HEK293 (cell line): ENCODE results near the gene CCNI2.

Experiments
- CTCF ChIP-seq: fragments of 450-650 bp; formaldehyde crosslinking; IDR thresholded peaks from 2 replicates; pipeline ENCODE4 v1.5.1; 2016; ENCODE audit warnings: missing biosample characterization, missing genetic modification characterization
- KLF9 ChIP-seq: fragments of 450-650 bp; formaldehyde crosslinking; IDR thresholded peaks from 2 replicates; pipeline ENCODE4 v1.5.1; 2016; ENCODE audit warnings: missing biosample characterization, missing genetic modification characterization, low read depth
- PATZ1 ChIP-seq: fragments of 450-650 bp; formaldehyde crosslinking; IDR thresholded peaks from 2 replicates; pipeline ENCODE4 v1.5.1; 2016; ENCODE audit warnings: missing biosample characterization, missing genetic modification characterization
- ZBTB8A ChIP-seq: fragments of 450-650 bp; formaldehyde crosslinking; IDR thresholded peaks from 2 replicates; pipeline ENCODE4 v1.5.1; 2016; ENCODE audit warnings: missing biosample characterization, missing genetic modification characterization
- ZNF248 ChIP-seq: fragments of 450-650 bp; formaldehyde crosslinking; IDR thresholded peaks from 2 replicates; pipeline ENCODE4 v1.5.1; 2017; ENCODE audit warnings: missing biosample characterization, missing genetic modification characterization
- ZNF449 ChIP-seq: fragments of 450-650 bp; formaldehyde crosslinking; IDR thresholded peaks from 2 replicates; pipeline ENCODE4 v1.5.1; 2017; ENCODE audit warnings: missing biosample characterization, mild to moderate bottlenecking, missing genetic modification characterization, moderate library complexity
- ZNF785 ChIP-seq: fragments of 450-650 bp; formaldehyde crosslinking; IDR thresholded peaks from 2 replicates; pipeline ENCODE4 v1.5.1; 2016; ENCODE audit warnings: missing biosample characterization, missing genetic modification characterization
- TF ChIP-seq, protein P1 (sequence below): fragments of 450-650 bp; formaldehyde crosslinking; IDR thresholded peaks from 2 replicates; pipeline ENCODE4 v1.5.1; 2016; ENCODE audit warnings: missing biosample characterization, missing genetic modification characterization
- TF ChIP-seq, protein P2 (sequence below): fragments of 450-650 bp; formaldehyde crosslinking; IDR thresholded peaks from 2 replicates; pipeline ENCODE4 v1.5.1; 2016; ENCODE audit warnings: missing biosample characterization, missing genetic modification characterization, borderline replicate concordance

DNA sequence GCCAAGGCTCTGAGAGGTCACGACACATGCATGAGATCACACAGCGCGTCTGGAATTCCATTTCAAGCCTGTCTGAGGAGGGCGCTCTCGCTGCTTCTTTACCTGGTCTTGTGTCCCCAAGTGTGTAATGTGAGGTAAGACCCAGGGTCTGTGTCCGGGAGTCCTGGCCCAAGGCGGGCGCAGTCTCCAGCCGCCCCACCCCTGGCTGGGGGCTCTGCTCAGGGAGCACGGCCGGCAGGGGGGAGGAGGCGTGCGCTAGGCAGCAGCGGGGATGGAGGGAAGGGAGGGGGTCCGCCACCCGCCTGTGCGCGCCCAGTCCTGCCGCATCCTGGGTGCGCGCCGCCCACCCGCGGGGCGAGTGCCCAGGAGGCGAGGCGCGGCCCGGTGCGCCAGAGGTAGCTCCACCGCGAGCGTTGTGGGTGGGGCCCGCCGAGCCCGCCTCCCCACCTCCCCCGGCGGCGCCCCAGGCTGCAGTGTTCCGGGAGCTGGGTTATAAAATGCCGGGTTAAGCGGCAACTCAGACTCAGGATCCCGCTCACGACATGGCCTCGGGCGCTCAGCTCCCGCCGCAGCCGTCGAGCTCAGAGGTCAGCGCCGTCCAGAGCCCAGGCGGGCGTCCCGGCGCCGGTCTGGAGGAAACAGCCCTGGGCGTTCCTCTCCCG lies at the start of gene CCNI2:
- TF ChIP-seq, protein P1, sequence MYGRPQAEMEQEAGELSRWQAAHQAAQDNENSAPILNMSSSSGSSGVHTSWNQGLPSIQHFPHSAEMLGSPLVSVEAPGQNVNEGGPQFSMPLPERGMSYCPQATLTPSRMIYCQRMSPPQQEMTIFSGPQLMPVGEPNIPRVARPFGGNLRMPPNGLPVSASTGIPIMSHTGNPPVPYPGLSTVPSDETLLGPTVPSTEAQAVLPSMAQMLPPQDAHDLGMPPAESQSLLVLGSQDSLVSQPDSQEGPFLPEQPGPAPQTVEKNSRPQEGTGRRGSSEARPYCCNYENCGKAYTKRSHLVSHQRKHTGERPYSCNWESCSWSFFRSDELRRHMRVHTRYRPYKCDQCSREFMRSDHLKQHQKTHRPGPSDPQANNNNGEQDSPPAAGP, result no peak
- TF ChIP-seq ZNF785 (no peak), KLF9 (tag by site-specific recombination) (no peak), ZNF449 (no peak), CTCF (tag by site-specific recombination) (peak; percentile 52), PATZ1 (peak; percentile 87), ZBTB8A (tag by site-specific recombination) (peak; percentile 61), ZNF248 (no peak)
- TF ChIP-seq, protein P2, sequence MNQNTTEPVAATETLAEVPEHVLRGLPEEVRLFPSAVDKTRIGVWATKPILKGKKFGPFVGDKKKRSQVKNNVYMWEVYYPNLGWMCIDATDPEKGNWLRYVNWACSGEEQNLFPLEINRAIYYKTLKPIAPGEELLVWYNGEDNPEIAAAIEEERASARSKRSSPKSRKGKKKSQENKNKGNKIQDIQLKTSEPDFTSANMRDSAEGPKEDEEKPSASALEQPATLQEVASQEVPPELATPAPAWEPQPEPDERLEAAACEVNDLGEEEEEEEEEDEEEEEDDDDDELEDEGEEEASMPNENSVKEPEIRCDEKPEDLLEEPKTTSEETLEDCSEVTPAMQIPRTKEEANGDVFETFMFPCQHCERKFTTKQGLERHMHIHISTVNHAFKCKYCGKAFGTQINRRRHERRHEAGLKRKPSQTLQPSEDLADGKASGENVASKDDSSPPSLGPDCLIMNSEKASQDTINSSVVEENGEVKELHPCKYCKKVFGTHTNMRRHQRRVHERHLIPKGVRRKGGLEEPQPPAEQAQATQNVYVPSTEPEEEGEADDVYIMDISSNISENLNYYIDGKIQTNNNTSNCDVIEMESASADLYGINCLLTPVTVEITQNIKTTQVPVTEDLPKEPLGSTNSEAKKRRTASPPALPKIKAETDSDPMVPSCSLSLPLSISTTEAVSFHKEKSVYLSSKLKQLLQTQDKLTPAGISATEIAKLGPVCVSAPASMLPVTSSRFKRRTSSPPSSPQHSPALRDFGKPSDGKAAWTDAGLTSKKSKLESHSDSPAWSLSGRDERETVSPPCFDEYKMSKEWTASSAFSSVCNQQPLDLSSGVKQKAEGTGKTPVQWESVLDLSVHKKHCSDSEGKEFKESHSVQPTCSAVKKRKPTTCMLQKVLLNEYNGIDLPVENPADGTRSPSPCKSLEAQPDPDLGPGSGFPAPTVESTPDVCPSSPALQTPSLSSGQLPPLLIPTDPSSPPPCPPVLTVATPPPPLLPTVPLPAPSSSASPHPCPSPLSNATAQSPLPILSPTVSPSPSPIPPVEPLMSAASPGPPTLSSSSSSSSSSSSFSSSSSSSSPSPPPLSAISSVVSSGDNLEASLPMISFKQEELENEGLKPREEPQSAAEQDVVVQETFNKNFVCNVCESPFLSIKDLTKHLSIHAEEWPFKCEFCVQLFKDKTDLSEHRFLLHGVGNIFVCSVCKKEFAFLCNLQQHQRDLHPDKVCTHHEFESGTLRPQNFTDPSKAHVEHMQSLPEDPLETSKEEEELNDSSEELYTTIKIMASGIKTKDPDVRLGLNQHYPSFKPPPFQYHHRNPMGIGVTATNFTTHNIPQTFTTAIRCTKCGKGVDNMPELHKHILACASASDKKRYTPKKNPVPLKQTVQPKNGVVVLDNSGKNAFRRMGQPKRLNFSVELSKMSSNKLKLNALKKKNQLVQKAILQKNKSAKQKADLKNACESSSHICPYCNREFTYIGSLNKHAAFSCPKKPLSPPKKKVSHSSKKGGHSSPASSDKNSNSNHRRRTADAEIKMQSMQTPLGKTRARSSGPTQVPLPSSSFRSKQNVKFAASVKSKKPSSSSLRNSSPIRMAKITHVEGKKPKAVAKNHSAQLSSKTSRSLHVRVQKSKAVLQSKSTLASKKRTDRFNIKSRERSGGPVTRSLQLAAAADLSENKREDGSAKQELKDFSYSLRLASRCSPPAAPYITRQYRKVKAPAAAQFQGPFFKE (tag by site-specific recombination), result no peak
